Fibroblast of lung (primary cell): ENCODE data around the gene TIMM29. TPM values are rescaled to one million over a fixed set of nuclear protein-coding genes. Genes with fewer than 3 reads are reported as not detected.

Source experiments
- DNase-seq, 2 donors: peaks; one replicate each; pipeline versions ENCODE4 v3.0.0 to v3.0.0-alpha.2; 2010; ENCODE audit warnings: low read depth in 2 of 2
- H2AFZ ChIP-seq: 2 replicates; pipeline ENCODE4 v1.5.1; 2012; ENCODE audit warnings: low read length, control low read depth, inconsistent platforms
- H3K27ac ChIP-seq: 2 replicates; pipeline ENCODE4 v1.5.1; 2011; ENCODE audit warnings: low read length, control low read depth; ENCODE audit not compliant: insufficient read depth
- H3K27me3 ChIP-seq: 2 replicates; pipeline ENCODE4 v1.5.1; 2011; ENCODE audit warnings: mild to moderate bottlenecking, low read length; ENCODE audit not compliant: control insufficient read depth, insufficient read depth
- H3K36me3 ChIP-seq: 2 replicates; pipeline ENCODE4 v1.5.1; 2011; ENCODE audit warnings: low read length; ENCODE audit not compliant: control insufficient read depth, insufficient read depth
- H3K4me1 ChIP-seq: 2 replicates; pipeline ENCODE4 v1.5.1; 2011; ENCODE audit warnings: low read length; ENCODE audit not compliant: control insufficient read depth, insufficient read depth; ENCODE audit errors: extremely low read depth
- H3K4me2 ChIP-seq: 2 replicates; pipeline ENCODE4 v1.5.1; 2011; ENCODE audit warnings: low read length, control low read depth; ENCODE audit not compliant: insufficient read depth; ENCODE audit errors: extremely low read depth
- H3K4me3 ChIP-seq, 4 experiments: fragments of 200-600 bp in 1 of 4; sonication (generic) in 1 of 4; replicated peaks in 1 of 4; 2 replicates each; pipeline ENCODE4 v1.5.1; 2011 to 2016; ENCODE audit warnings: low read length in 4 of 4, low read depth in 3 of 4, mild to moderate bottlenecking in 3 of 4, control low read depth in 2 of 4, inconsistent platforms in 1 of 4, mixed read lengths in 1 of 4; ENCODE audit not compliant: insufficient read depth in 1 of 4; ENCODE audit errors: control extremely low read depth in 1 of 4
- H3K79me2 ChIP-seq: 2 replicates; pipeline ENCODE4 v1.5.1; 2012; ENCODE audit warnings: mild to moderate bottlenecking, low read length, inconsistent platforms; ENCODE audit not compliant: control insufficient read depth, insufficient read depth
- H3K9ac ChIP-seq: 2 replicates; pipeline ENCODE4 v1.5.1; 2011; ENCODE audit warnings: mild to moderate bottlenecking, low read length, control low read depth; ENCODE audit not compliant: insufficient read depth
- H3K9me3 ChIP-seq: 2 replicates; pipeline ENCODE4 v1.5.1; 2012; ENCODE audit warnings: low read depth, low read length; ENCODE audit not compliant: control insufficient read depth, insufficient read depth
- H4K20me1 ChIP-seq: 2 replicates; pipeline ENCODE4 v1.5.1; 2011; ENCODE audit warnings: low read length; ENCODE audit not compliant: control insufficient read depth, insufficient read depth; ENCODE audit errors: extremely low read depth
- CTCF ChIP-seq, 2 donors: IDR thresholded peaks in 1 of 2; conservative IDR thresholded peaks in 1 of 2; 1 replicate in 1 of 2; 2 replicates in 1 of 2; pipeline ENCODE4 v1.5.1; 2011 to 2012; ENCODE audit warnings: low read length in 2 of 2, control low read depth in 1 of 2, inconsistent platforms in 1 of 2, low read depth in 1 of 2, mild to moderate bottlenecking in 1 of 2
- EZH2 ChIP-seq: IDR thresholded peaks from 2 replicates; pipeline ENCODE4 v1.5.1; 2012; ENCODE audit warnings: low read length, control low read depth, mild to moderate bottlenecking; ENCODE audit errors: missing control alignments
- polyA plus RNA-seq, 2 donors: library from polyadenylated mRNA; depleted of rRNA in 1 of 2; stranded (reverse) in 1 of 2; unstranded in 1 of 2; fragments of >200 nt; gene quantifications; 2 replicates each; pipeline ENCODE4 v1.2.1, GENCODE V29; 2011 to 2012; ENCODE audit warnings: missing spikeins in 1 of 2
- total RNA-seq: library from RNA; depleted of rRNA; stranded (reverse); fragments of >200 nt; gene quantifications from 2 replicates; pipeline ENCODE4 v1.2.1, GENCODE V29; 2014

Gene TIMM29
- total and polyA plus RNA-seq, 2 donors (not counting 1 experiment from before 2014, with no cell fraction given) = 7.0 to 29.2 TPM

GRCh38 chr19:10977742-10978092 lies 49.1 kb downstream of the TIMM29 start:
- no peak overlapping the region for H3K4me3 ChIP-seq
- peaks cover 2% of the 10 kb centered on the region for H4K20me1 ChIP-seq
- no peak for TF ChIP-seq CTCF (conservative IDR thresholded peaks at IDR 0.05 in 1 of 2, IDR thresholded peaks at IDR 0.05 in 1 of 2; ENCODE audit: low read depth in 1 of 2, low read length in 2 of 2)
- TF ChIP-seq EZH2 = no peak
- peaks cover 83% of the 10 kb centered on the region for H3K79me2 ChIP-seq
- no peak overlapping the region for H3K27ac ChIP-seq
- H3K9ac ChIP-seq = no peak overlapping the region
- H3K9me3 ChIP-seq = no peaks in the 10 kb centered on the region
- no peak overlapping the region for H2AFZ ChIP-seq
- no peaks in the 10 kb centered on the region for H3K36me3 ChIP-seq
- DNase-seq = no peak
- H3K4me1 ChIP-seq = peaks cover 15% of the 10 kb centered on the region
- H3K27me3 ChIP-seq = no peaks in the 10 kb centered on the region
- H3K4me2 ChIP-seq = no peak overlapping the region

Other genes starting within 250 kb of the TIMM29 start
- gene QTRT1, start 227.4 kb upstream of the TIMM29 start, total RNA-seq = 27.7 and 29.1 TPM in 2 replicates
- 21.1 and 22.6 TPM in 2 replicates for gene QTRT1, start 227.4 kb upstream of the TIMM29 start, polyA plus RNA-seq
- 52.9 and 76.8 TPM in 2 replicates for gene DNM2, start 210.7 kb upstream of the TIMM29 start, total RNA-seq
- 42.6 and 48.6 TPM in 2 replicates for gene DNM2, start 210.7 kb upstream of the TIMM29 start, polyA plus RNA-seq
- gene TMED1, start 92.6 kb upstream of the TIMM29 start, total RNA-seq = 37.5 and 40.1 TPM in 2 replicates
- gene TMED1, start 92.6 kb upstream of the TIMM29 start, polyA plus RNA-seq = 42.1 and 42.3 TPM in 2 replicates
- gene C19orf38, start 80.4 kb upstream of the TIMM29 start, total RNA-seq = 1.0 and 1.3 TPM in 2 replicates
- gene C19orf38, start 80.4 kb upstream of the TIMM29 start, polyA plus RNA-seq = 0.08 TPM in 1 of 2 replicates, not detected in the other
- gene CARM1, start 57.3 kb upstream of the TIMM29 start, total RNA-seq = 17.2 and 24.8 TPM in 2 replicates
- 41.9 and 60.0 TPM in 2 replicates for gene CARM1, start 57.3 kb upstream of the TIMM29 start, polyA plus RNA-seq
- gene YIPF2, start 172 bp upstream of the TIMM29 start, total RNA-seq = 83.7 and 118 TPM in 2 replicates
- 31.6 and 41.5 TPM in 2 replicates for gene YIPF2, start 172 bp upstream of the TIMM29 start, polyA plus RNA-seq
- 35.7 and 61.1 TPM in 2 replicates for gene SMARCA4, start 32.2 kb downstream of the TIMM29 start, total RNA-seq
- 28.1 and 53.1 TPM in 2 replicates for gene SMARCA4, start 32.2 kb downstream of the TIMM29 start, polyA plus RNA-seq
- gene LDLR, start 160.7 kb downstream of the TIMM29 start, total RNA-seq = 204 and 427 TPM in 2 replicates
- gene LDLR, start 160.7 kb downstream of the TIMM29 start, polyA plus RNA-seq = 187 and 210 TPM in 2 replicates
- 3.9 and 32.0 TPM in 2 replicates for gene SPC24, start 227.0 kb downstream of the TIMM29 start, total RNA-seq
- gene SPC24, start 227.0 kb downstream of the TIMM29 start, polyA plus RNA-seq = 8.1 and 32.0 TPM in 2 replicates